Activated naive CD8-positive, alpha-beta T cell treated with anti-CD3 and anti-CD28 coated beads, Interleukin-2, amount 10 ng/mL, durations not matched to agents 7 days and 5 days (primary cell): ENCODE measurements around the gene PNKP. TPM values are rescaled to one million over a fixed set of nuclear protein-coding genes. Genes with fewer than 3 reads are reported as not detected.

Experiments used
- ATAC-seq: fragments of 150-1000 bp; cut with Tn5 transposase; one replicate; pipeline ENCODE4 v1.10.0; 2021; ENCODE audit warnings: low read depth, moderate library complexity
- POLR2A ChIA-PET: fragments of 350-600 bp; sonication (Branson Sonifier 250); formaldehyde crosslinking; loops from one replicate; lab custom pipeline; 2021; ENCODE audit warnings: antibody characterized with exemption; lab: Charles Lee
- DNase-seq: peaks from one replicate; pipeline ENCODE4 v3.0.0; 2021
- H3K27ac Mint-ChIP-seq: one replicate; pipeline ENCODE4 v1.8.0; 2022; ENCODE audit warnings: mild to moderate bottlenecking, mixed read lengths
- H3K27me3 Mint-ChIP-seq: one replicate; pipeline ENCODE4 v1.8.0; 2022; ENCODE audit warnings: mild to moderate bottlenecking, moderate library complexity, mixed read lengths
- H3K36me3 Mint-ChIP-seq: one replicate; pipeline ENCODE4 v1.8.0; 2021; ENCODE audit warnings: mild to moderate bottlenecking, mixed read lengths
- H3K4me1 Mint-ChIP-seq: one replicate; pipeline ENCODE4 v1.8.0; 2021; ENCODE audit warnings: mixed read lengths
- H3K4me3 Mint-ChIP-seq: one replicate; pipeline ENCODE4 v1.8.0; 2022; ENCODE audit warnings: mild to moderate bottlenecking, moderate library complexity, mixed read lengths
- H3K9me3 Mint-ChIP-seq: one replicate; pipeline ENCODE4 v1.8.0; 2021; ENCODE audit warnings: mixed read lengths
- total RNA-seq, 2 experiments: library from RNA; stranded (reverse); gene quantifications; one replicate each; pipeline ENCODE4 v1.2.3, GENCODE V29; 2021

PNKP gene
- total RNA-seq, 2 experiments from 2014 or later: 144 to 160 TPM

DNA sequence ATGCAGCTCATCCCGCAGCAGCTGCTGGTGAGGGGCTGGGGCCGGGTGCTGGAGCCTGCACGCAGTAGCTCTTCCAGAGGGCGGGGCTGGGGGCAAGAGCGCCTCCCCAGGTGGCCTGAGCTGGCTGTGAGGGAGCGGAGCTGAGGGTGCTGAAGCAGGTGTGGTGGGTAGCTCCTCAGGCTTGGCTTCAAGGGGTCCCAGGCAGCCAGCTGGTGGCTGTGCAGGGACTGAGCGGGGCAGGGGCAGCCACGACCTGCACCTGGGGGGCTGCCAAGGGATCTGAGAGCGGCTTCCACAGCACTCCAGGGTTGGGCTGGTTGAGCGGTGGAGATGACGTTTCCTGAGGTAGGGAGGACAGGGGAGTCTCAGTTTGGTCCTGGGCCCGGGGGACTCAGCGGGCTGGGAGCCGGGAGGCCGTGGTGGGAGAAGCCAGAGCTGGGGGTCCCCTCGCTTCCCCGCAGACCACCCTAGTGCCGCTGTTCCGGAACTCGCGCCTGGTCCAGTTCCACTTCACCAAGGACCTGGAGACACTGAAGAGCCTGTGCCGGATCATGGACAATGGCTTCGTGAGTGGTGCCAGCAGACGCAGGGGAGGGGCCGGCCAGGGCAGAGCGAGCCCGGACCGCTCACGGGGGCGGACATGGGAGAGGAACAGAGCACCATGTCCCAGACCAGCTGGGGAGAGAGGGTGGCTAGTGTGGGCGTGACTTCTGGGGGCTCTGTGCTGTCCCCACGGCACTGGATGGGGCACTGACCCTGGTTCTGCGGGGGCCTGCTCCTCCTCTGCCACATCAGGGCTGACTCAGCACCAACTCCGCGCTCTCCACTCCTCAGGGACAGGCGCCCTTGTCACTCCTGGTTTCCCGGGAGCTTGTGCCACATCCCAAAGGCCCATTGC lies 9.0 kb downstream of the PNKP start:
- no peak for ATAC-seq
- POLR2A ChIA-PET: interaction anchor here (0.6 to 1.7 kb wide), 2 partner anchors 9 to 617 kb away, joined by 3 read pairs; no protein-coding TSS in a partner anchor

DNA sequence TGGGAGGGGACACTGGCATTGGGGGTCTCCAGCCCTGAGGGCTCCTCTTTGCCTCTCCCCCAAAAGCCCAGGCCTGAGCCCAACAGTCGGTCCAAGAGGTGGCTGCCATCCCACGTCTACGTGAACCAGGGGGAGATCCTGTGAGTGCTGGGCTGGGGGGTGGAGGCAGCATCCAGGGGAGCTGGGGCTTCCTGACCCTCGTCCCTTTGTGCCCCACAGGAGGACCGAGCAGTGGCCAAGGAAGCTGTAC lies 9.6 kb downstream of the PNKP start:
- Mint-ChIP-seq H3K27me3 (no peaks in the 10 kb centered on the region), H3K4me1 (peaks cover 4% of the 10 kb centered on the region), H3K27ac (no peak overlapping the region), H3K36me3 (peaks cover 3% of the 10 kb centered on the region), H3K9me3 (no peaks in the 10 kb centered on the region), H3K4me3 (no peak overlapping the region)
- POLR2A ChIA-PET: interaction anchor here (1.7 kb wide), 1 partner anchor 9 kb away, joined by 3 read pairs; no protein-coding TSS in a partner anchor
- ATAC-seq: no peak
- no peak for DNase-seq

More for the DNA sequence above, 9.0 kb downstream of the PNKP start:
- Mint-ChIP-seq H3K27me3 (no peaks in the 10 kb centered on the region), H3K27ac (no peak overlapping the region), H3K4me1 (peaks cover 5% of the 10 kb centered on the region), H3K36me3 (peaks cover 5% of the 10 kb centered on the region), H3K9me3 (no peaks in the 10 kb centered on the region), H3K4me3 (no peak overlapping the region)
- DNase-seq: no peak

DNA sequence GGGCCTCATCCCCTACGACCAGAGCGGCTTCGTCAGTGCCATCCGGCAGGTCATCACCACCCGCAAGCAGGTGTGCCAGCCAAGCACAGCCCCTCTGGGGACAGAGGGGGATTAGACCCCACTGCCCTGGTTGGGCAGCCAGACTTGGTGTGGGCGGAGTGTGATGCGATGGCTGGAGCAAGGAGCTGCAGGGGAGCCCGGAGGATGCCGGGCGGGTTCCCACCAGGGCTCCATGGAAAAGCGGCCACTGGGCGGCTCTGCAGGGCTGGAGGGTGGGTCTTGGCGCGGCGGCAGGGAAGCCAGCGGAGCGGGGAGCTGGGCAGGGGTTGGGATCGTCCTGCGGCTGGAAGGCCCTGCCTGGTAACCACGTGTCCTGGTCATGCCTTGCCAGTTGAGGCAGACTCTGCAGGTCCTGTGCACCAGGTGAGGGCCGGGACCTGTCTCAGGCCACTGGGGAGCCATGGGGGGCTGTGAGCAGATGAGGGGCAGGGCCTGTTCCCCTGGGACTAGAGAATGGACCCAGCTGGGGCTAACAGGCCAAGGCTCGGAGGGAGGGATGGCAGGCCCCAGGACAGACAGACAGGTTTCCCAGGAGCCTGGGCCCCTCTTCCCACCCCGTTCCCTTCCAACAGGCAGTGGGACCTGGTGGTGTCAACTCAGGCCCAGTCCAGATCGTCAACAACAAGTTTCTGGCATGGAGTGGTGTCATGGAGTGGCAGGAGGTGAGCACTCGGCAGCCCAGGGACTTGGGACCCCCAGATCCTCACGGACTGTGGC lies 10.1 kb downstream of the PNKP start:
- POLR2A ChIA-PET: interaction anchor here (1.7 kb wide), 1 partner anchor 8 kb away, joined by 3 read pairs; no protein-coding TSS in a partner anchor
- no peaks in the 10 kb centered on the region for H3K9me3 Mint-ChIP-seq
- DNase-seq: no peak
- ATAC-seq: no peak
- no peak overlapping the region for H3K4me3 Mint-ChIP-seq
- H3K27ac Mint-ChIP-seq: no peak overlapping the region
- peaks cover 9% of the 10 kb centered on the region for H3K4me1 Mint-ChIP-seq
- no peaks in the 10 kb centered on the region for H3K27me3 Mint-ChIP-seq
- peaks cover 3% of the 10 kb centered on the region for H3K36me3 Mint-ChIP-seq

DNA sequence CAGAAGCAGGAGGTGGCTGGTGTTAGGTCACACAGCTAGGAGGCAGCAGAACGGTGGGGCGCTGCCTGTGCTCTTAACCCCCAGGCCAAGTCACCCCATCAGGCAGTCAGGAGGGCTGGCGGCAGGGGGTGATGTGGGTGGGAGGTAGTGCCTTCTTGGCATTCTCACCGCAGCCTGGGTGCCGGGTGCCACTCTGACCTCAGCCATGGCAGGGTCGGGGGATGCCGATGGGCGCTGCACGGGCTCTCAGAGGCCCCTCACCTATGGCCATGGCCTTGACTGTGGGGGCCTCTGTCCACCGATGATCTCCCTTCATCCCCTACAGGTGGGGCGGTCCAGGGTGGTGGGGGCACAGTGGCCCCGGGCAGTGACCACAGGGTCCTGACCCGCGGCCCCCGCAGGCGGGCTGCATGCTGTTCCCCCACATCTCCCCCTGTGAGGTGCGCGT lies 10.8 kb downstream of the PNKP start:
- Mint-ChIP-seq H3K4me1 (peaks cover 12% of the 10 kb centered on the region), H3K9me3 (no peaks in the 10 kb centered on the region), H3K36me3 (peaks cover 3% of the 10 kb centered on the region), H3K27ac (no peak overlapping the region), H3K27me3 (no peaks in the 10 kb centered on the region), H3K4me3 (no peak overlapping the region)
- DNase-seq: no peak
- ATAC-seq: no peak
- POLR2A ChIA-PET: no interaction called here

DNA sequence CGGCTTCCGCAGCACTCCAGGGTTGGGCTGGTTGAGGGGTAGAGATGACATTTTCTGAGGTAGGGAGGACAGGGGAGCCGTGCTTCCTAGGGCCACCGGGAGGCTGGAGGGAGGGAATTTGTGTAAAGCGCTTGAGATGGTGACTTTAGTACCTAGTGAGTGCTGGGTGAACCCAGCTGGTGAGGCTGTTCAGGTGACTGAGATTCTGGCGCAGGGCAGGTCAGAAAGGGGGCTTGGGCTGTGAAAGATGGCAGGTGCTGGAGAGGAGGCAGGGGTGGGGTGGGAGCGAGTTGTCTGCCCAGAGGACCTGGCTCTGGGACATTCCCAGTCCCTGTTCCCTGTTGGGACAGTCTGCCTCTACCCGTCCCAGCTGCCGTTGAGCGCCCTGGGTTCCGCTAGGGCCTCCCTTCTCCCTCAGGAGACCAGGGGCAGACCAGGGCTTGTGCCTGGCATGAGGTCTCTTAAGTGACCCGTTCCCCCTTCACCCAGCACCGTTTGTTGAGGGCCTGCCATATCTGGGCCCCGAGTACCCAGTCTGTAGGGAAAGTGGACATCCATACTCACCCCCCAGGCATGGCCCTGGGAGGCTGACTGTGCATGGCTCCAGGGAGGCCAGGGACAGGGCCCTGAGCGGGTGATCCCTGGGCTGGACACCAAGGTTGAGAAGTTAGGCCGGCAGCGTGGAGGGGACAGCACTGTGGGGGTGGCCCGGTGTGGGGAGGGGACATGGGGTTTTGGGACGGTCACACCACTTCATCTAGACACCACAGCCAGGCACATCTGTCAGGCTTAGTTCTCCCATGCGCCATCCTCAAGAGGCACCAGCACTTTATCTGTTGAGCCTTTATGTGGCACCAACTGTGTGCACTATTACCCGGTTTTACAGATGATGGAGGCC lies 11.5 kb downstream of the PNKP start:
- H3K27ac Mint-ChIP-seq: no peak overlapping the region
- peaks cover 12% of the 10 kb centered on the region for H3K4me1 Mint-ChIP-seq
- H3K27me3 Mint-ChIP-seq: no peaks in the 10 kb centered on the region
- no peak for ATAC-seq
- no peaks in the 10 kb centered on the region for H3K9me3 Mint-ChIP-seq
- DNase-seq: peak; percentile 32
- POLR2A ChIA-PET: interaction anchor here (0.5 to 0.9 kb wide), 2 partner anchors 11 to 88 kb away, joined by 3 read pairs; no protein-coding TSS in a partner anchor
- H3K4me3 Mint-ChIP-seq: no peak overlapping the region
- H3K36me3 Mint-ChIP-seq: peaks cover 1% of the 10 kb centered on the region

DNA sequence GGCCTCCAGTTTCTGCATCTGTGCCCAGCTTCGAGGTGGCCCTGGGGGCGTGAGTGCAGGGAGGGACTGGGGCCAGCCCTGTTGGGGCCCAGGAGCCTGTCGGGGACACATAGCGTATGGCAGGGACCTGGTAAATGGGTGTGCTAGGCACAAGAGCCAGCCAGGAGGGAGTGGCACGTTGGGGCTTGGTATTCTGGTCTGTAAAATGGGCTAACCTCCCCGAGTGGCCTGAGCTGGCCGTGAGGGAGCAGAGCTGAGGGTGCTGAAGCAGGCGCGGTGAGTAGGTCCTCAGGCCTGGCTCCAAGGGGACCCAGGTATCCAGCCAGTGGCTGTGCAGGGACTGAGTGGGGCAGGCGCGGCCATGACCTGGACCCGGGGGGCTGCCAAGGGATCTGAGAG lies 12.1 kb downstream of the PNKP start:
- DNase-seq (peak; percentile 32), ATAC-seq (no peak)
- Mint-ChIP-seq H3K9me3 (no peaks in the 10 kb centered on the region), H3K4me3 (no peak overlapping the region), H3K27me3 (no peaks in the 10 kb centered on the region), H3K4me1 (peaks cover 12% of the 10 kb centered on the region), H3K27ac (no peak overlapping the region), H3K36me3 (peaks cover 1% of the 10 kb centered on the region)
- POLR2A ChIA-PET: interaction anchor here (0.5 to 0.9 kb wide), 2 partner anchors 11 to 88 kb away, joined by 3 read pairs; no protein-coding TSS in a partner anchor

DNA sequence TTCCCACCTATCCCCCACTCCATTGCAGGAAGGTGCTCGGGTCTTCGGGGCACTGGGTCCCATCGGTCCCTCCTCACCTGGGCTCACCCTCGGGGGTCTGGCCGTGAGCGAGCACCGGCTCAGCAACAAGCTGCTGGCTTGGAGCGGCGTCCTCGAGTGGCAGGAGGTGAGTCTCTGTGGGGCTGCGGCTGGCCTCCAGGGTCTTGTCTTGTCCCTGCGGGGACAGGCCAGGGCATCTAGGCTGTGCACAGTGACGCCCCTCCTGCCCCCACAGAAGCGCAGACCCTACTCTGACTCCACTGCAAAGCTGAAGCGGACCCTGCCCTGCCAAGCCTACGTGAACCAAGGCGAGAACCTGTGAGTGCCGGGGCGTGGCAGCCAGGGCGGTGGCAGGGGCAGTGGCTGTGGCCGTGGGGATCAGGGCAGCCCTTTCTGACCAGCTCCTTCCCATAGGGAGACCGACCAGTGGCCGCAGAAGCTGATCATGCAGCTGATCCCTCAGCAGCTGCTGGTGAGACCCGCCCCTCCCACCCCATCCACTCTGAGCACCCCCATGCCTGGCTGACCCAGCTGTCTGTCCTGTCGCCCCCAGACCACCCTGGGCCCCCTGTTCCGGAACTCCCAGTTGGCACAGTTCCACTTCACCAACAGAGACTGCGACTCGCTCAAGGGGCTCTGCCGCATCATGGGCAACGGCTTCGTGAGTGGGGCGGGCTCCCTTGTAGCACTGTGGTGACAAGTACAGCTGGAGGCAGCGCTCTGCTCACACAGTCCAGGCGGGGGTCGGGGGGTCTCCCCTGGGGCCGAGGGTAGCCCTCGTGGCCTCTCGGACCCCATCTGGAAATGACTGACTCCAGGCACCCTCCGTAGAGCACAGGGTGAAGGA lies 12.8 kb downstream of the PNKP start:
- Mint-ChIP-seq H3K36me3 (peaks cover 4% of the 10 kb centered on the region), H3K27me3 (no peaks in the 10 kb centered on the region), H3K27ac (no peak overlapping the region), H3K4me3 (no peak overlapping the region), H3K9me3 (no peaks in the 10 kb centered on the region), H3K4me1 (peaks cover 18% of the 10 kb centered on the region)
- ATAC-seq: no peak
- DNase-seq: no peak
- POLR2A ChIA-PET: no interaction called here

DNA sequence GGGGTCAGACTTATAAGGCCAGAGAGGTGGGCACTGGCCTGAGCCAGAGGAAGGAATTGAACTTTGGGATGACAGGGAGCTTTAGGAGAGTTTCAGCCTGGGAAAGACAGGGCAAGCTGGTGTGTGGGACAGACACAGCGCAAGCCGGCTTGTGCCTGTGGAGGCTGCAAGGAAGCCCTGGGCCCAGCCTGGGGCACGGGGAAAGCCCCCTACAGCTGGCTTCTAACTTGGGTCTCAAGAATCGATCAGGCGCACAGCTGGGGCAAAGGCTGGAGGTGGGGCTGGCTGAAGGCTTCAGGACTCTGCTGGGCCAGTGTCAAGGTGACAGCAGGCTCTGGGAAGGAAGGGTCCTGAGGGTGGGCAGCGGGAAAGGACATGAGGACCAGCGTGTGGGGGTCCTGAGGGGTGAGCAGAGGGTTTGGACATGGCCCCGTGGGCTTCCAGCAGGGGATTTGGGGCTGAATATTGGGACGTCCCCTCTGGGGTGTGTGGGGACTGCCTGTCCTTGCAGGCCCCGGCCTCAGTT lies 13.5 kb downstream of the PNKP start:
- no peak overlapping the region for H3K27ac Mint-ChIP-seq

DNA sequence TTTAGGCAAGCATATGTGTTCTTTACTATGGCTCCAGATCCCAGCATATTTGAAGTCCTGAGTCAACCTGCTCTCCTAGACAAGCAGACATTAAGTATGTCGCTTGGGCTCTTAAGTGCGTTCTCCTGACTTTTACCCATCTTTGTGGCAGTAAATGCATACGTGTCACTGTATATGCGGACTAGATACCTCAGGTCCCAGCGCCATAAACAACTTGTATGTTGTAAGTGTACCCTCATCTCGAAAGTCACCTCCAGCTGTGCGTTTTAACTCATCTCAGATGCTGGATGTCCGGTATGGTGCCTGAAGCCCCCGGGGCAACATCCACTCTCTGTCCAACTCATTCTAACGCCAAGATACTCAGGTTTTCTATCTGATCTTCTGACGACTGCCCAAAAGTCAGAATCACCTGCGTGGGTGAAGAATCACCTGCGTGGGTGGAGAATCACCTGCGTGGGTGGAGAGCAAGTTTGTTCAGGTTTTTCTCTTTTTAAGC lies 14.7 kb downstream of the PNKP start:
- H3K36me3 Mint-ChIP-seq: peaks cover 4% of the 10 kb centered on the region
- no peak for ATAC-seq
- POLR2A ChIA-PET: interaction anchor here (0.7 to 1.1 kb wide), 2 partner anchors 17 to 35 kb away, joined by 3 to 8 read pairs; no protein-coding TSS in a partner anchor
- peaks cover 2% of the 10 kb centered on the region for H3K27me3 Mint-ChIP-seq
- H3K4me3 Mint-ChIP-seq: peak overlapping the region; percentile 68
- no peak for DNase-seq
- peaks cover 1% of the 10 kb centered on the region for H3K9me3 Mint-ChIP-seq
- H3K27ac Mint-ChIP-seq: no peak overlapping the region
- H3K4me1 Mint-ChIP-seq: peaks cover 32% of the 10 kb centered on the region

More for the DNA sequence above, 13.5 kb downstream of the PNKP start:
- peak overlapping the region; percentile 21 for H3K4me3 Mint-ChIP-seq
- peaks cover 5% of the 10 kb centered on the region for H3K36me3 Mint-ChIP-seq
- peaks cover 1% of the 10 kb centered on the region for H3K9me3 Mint-ChIP-seq
- peaks cover 22% of the 10 kb centered on the region for H3K4me1 Mint-ChIP-seq
- H3K27me3 Mint-ChIP-seq: no peaks in the 10 kb centered on the region
- ATAC-seq (no peak), DNase-seq (peak; percentile 25)
- POLR2A ChIA-PET: interaction anchor here (1.1 kb wide), 1 partner anchor 15 kb away, joined by 8 read pairs; no protein-coding TSS in a partner anchor

DNA sequence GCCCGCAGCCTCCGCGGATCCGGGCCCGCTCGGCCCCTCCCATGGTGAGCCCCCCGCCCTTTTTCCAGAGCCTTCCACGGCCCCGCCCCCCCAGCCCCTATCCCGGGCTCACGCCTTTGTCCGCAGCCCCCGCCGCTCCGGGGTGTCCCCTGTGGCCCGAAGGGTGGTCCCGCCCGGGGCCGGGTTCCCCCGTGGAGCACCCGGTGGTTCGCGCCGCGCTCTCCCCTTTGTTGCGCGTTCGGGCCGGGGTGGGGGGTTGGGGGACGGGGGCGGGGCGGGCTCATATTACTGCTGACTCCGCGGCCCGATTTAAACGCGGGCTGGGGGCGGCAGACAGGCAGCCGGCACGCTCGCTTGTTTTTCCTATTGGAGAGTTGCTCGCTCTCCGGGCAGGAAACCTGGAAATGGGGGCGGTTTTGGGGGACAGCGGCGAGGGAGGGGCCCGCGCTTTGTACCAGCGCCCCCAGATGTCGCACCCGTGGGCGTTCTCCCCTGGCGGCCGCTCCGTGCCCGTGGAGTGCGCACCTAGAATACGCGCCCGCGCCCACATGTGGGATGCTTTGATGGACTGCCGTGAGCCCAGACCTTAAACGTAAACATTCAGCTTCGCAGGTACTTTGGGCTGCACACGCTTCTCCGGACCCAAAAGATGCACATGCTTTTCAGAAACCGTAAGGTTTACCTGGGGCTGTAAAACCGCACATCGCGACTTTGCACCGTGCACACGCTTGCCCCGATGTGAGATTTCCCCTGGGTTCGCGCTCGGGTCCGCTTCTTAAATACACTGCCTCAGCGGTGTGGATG lies 15.7 kb downstream of the PNKP start:
- DNase-seq: peak; percentile 61
- H3K4me3 Mint-ChIP-seq: peak overlapping the region; percentile 68
- peaks cover 2% of the 10 kb centered on the region for H3K27me3 Mint-ChIP-seq
- POLR2A ChIA-PET: interaction anchor here (0.5 to 4.3 kb wide), 9 partner anchors 12 to 132 kb away, joined by 3 to 23 read pairs (median 7); partner anchors contain the start of genes AKT1S1, FUZ, MED25 and PNKP
- no peak for ATAC-seq
- peak overlapping the region; percentile 39 for H3K27ac Mint-ChIP-seq
- peaks cover 4% of the 10 kb centered on the region for H3K36me3 Mint-ChIP-seq
- peaks cover 1% of the 10 kb centered on the region for H3K9me3 Mint-ChIP-seq
- H3K4me1 Mint-ChIP-seq: peaks cover 34% of the 10 kb centered on the region
